WTC11 (cell line): ENCODE results near the gene TAF3. TPM values are rescaled to one million over a fixed set of nuclear protein-coding genes. Genes with fewer than 3 reads are reported as not detected.

Experiments
- ATAC-seq: fragments of 200-7000 bp; cut with Tn5 transposase; 2 replicates; pipeline ENCODE4 v1.10.0; 2021; ENCODE audit warnings: mild to moderate bottlenecking, moderate library complexity
- CTCF ChIA-PET: fragments of 300-600 bp; sonication (Branson Sonifier 250); formaldehyde crosslinking; loops from one replicate; lab custom pipeline; 2021; ENCODE audit warnings: antibody characterized with exemption; lab: Charles Lee
- POLR2A ChIA-PET: fragments of 350-600 bp; sonication (Branson Sonifier 250); formaldehyde crosslinking; loops from one replicate; lab custom pipeline; 2021; ENCODE audit warnings: antibody characterized with exemption; lab: Charles Lee
- DNase-seq: peaks from one replicate; pipeline ENCODE4 v3.0.0; 2021; ENCODE audit warnings: low spot score
- H3K27ac Mint-ChIP-seq: 2 replicates; pipeline ENCODE4 v1.8.0; 2021; ENCODE audit warnings: mixed read lengths
- H3K27me3 Mint-ChIP-seq: 2 replicates; pipeline ENCODE4 v1.8.0; 2021; ENCODE audit warnings: low read depth, mild to moderate bottlenecking, moderate library complexity, mixed read lengths
- H3K36me3 Mint-ChIP-seq: 2 replicates; pipeline ENCODE4 v1.8.0; 2021; ENCODE audit warnings: mixed read lengths
- H3K4me1 Mint-ChIP-seq: 2 replicates; pipeline ENCODE4 v1.8.0; 2022; ENCODE audit warnings: mixed read lengths
- H3K4me3 Mint-ChIP-seq: 2 replicates; pipeline ENCODE4 v1.8.0; 2021; ENCODE audit warnings: mild to moderate bottlenecking, moderate library complexity, mixed read lengths
- H3K9me3 Mint-ChIP-seq: 2 replicates; pipeline ENCODE4 v1.8.0; 2021; ENCODE audit warnings: mixed read lengths
- CREM ChIP-seq: sonication (generic); formaldehyde crosslinking; IDR thresholded peaks from 2 replicates; pipeline ENCODE4 v1.8.1; 2022; ENCODE audit warnings: mild to moderate bottlenecking, missing genetic modification reagents, moderate library complexity
- EMX1 ChIP-seq: fragments of 250-450 bp; sonication (Bioruptor Pico); IDR thresholded peaks from 2 replicates; pipeline ENCODE4 v1.8.0; 2021; ENCODE audit warnings: mild to moderate bottlenecking
- HMGA2 ChIP-seq: fragments of 250-450 bp; sonication (Bioruptor Pico); IDR thresholded peaks from 2 replicates; pipeline ENCODE4 v1.4.0; 2021; ENCODE audit warnings: mild to moderate bottlenecking, moderate library complexity
- IRF2 ChIP-seq: sonication (generic); formaldehyde crosslinking; IDR thresholded peaks from 2 replicates; pipeline ENCODE4 v1.8.0; 2022; ENCODE audit warnings: low read depth, missing genetic modification reagents, borderline replicate concordance
- JAZF1 ChIP-seq: fragments of 250-450 bp; sonication (Bioruptor Pico); IDR thresholded peaks from 2 replicates; pipeline ENCODE4 v1.9.0; 2021; ENCODE audit warnings: moderate library complexity, mild to moderate bottlenecking, inconsistent platforms
- MYBL2 ChIP-seq: sonication (generic); formaldehyde crosslinking; IDR thresholded peaks from 2 replicates; pipeline ENCODE4 v1.8.1; 2023; ENCODE audit warnings: mild to moderate bottlenecking, moderate library complexity, missing genetic modification reagents
- RELA ChIP-seq: sonication (generic); formaldehyde crosslinking; IDR thresholded peaks from 2 replicates; pipeline ENCODE4 v1.8.1; 2022; ENCODE audit warnings: missing genetic modification reagents, mild to moderate bottlenecking, borderline replicate concordance
- SMAD4 ChIP-seq: sonication (generic); formaldehyde crosslinking; IDR thresholded peaks from 2 replicates; pipeline ENCODE4 v1.8.0; 2022; ENCODE audit warnings: mild to moderate bottlenecking, missing genetic modification reagents
- SOX15 ChIP-seq: fragments of 250-450 bp; sonication (Bioruptor Pico); IDR thresholded peaks from 2 replicates; pipeline ENCODE4 v1.9.0; 2021; ENCODE audit warnings: mild to moderate bottlenecking
- TP53 ChIP-seq: sonication (generic); formaldehyde crosslinking; IDR thresholded peaks from 2 replicates; pipeline ENCODE4 v1.8.1; 2023; ENCODE audit warnings: mild to moderate bottlenecking, missing genetic modification reagents
- ZNF317 ChIP-seq: sonication (generic); formaldehyde crosslinking; IDR thresholded peaks from 2 replicates; pipeline ENCODE4 v1.8.1; 2023; ENCODE audit warnings: low read depth, mild to moderate bottlenecking, moderate library complexity, missing genetic modification reagents, borderline replicate concordance
- ZNF396 ChIP-seq: fragments of 250-450 bp; sonication (Bioruptor Pico); IDR thresholded peaks from 2 replicates; pipeline ENCODE4 v1.8.0; 2021; ENCODE audit warnings: mild to moderate bottlenecking, moderate library complexity, borderline replicate concordance
- total RNA-seq: library from RNA; stranded (reverse); gene quantifications from 3 replicates; pipeline ENCODE4 v1.2.3, GENCODE V29; 2021
- TF ChIP-seq, protein P1 (sequence below): sonication (generic); formaldehyde crosslinking; IDR thresholded peaks from 2 replicates; pipeline ENCODE4 v1.8.0; 2023; ENCODE audit warnings: missing genetic modification reagents
- TF ChIP-seq, protein P2 (sequence below): sonication (generic); formaldehyde crosslinking; IDR thresholded peaks from 2 replicates; pipeline ENCODE4 v1.8.0; 2022; ENCODE audit warnings: mild to moderate bottlenecking, missing genetic modification reagents
- TF ChIP-seq, protein P3 (sequence below): sonication (generic); formaldehyde crosslinking; IDR thresholded peaks from 2 replicates; pipeline ENCODE4 v1.8.0; 2022; ENCODE audit warnings: mild to moderate bottlenecking, missing genetic modification reagents
- TF ChIP-seq, protein P4 (sequence below): sonication (generic); formaldehyde crosslinking; conservative IDR thresholded peaks from 2 replicates; pipeline ENCODE4 v1.8.1; 2022; ENCODE audit warnings: mild to moderate bottlenecking, missing genetic modification reagents
- TF ChIP-seq, protein P5 (sequence below): sonication (generic); formaldehyde crosslinking; conservative IDR thresholded peaks from 2 replicates; pipeline ENCODE4 v1.8.1; 2023; ENCODE audit warnings: mild to moderate bottlenecking, low read depth, missing genetic modification reagents, moderate library complexity
- TF ChIP-seq, protein P6 (sequence below): sonication (generic); formaldehyde crosslinking; IDR thresholded peaks from 2 replicates; pipeline ENCODE4 v1.8.0; 2022; ENCODE audit warnings: mild to moderate bottlenecking, missing genetic modification reagents
- TF ChIP-seq, protein P7 (sequence below): sonication (generic); formaldehyde crosslinking; IDR thresholded peaks from 2 replicates; pipeline ENCODE4 v1.8.1; 2023; ENCODE audit warnings: mild to moderate bottlenecking, missing genetic modification reagents
- TF ChIP-seq, protein P8 (sequence below): fragments of 250-450 bp; sonication (Bioruptor Pico); IDR thresholded peaks from 2 replicates; pipeline ENCODE4 v2.1.2; 2022; ENCODE audit warnings: mild to moderate bottlenecking, moderate library complexity

TAF3 gene
- total RNA-seq, 1 experiment from 2014 or later, result 8.9 TPM

DNA sequence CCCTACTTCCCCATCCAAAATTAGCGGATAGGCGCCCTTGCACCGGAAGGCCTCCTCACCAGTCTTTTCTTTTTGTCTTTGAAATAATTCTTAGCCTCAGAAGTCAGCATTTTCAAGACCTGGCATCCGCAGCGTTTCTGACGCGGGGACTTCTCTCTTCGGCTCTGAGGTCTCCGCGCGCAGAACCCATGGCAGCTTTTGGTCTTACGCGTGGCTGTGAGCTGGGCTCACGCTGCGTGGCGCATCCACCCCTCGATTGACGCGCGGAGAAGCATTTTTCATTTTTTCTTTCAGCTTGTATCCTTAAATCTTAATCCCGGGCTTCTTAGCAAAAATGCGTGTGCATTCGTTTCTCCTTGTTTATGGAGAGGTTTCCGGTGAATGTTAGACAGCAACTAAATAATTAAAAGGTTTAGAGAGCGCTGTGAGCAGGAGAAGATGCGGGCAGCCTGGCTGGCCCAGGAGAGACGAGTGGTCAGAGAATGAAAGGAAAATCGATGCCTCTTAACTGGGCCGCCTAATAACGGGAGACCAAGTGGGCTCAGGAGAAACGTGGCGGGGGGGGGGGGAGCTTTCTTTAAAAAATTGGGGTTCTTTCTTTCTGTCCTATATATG is 234.1 kb downstream of the TAF3 start:
- Mint-ChIP-seq H3K9me3 (no peaks in the 10 kb centered on the region), H3K4me3 (peak overlapping the region; percentile 72), H3K27me3 (peaks cover 95% of the 10 kb centered on the region), H3K27ac (no peak overlapping the region), H3K4me1 (peaks cover 51% of the 10 kb centered on the region), H3K36me3 (no peaks in the 10 kb centered on the region)
- CTCF ChIA-PET, result interaction anchor here (0.9 kb wide), 1 partner anchor 296 kb away, joined by 3 read pairs; no protein-coding TSS in a partner anchor
- no peak for ATAC-seq
- DNase-seq, result no peak
- POLR2A ChIA-PET, result interaction anchor here (0.6 kb wide), 2 partner anchors 382 to 1186 kb away, joined by 3 read pairs; no protein-coding TSS in a partner anchor
- no peak for TF ChIP-seq IRF2 (CRISPR knock-in tag)
- TF ChIP-seq, protein P1, sequence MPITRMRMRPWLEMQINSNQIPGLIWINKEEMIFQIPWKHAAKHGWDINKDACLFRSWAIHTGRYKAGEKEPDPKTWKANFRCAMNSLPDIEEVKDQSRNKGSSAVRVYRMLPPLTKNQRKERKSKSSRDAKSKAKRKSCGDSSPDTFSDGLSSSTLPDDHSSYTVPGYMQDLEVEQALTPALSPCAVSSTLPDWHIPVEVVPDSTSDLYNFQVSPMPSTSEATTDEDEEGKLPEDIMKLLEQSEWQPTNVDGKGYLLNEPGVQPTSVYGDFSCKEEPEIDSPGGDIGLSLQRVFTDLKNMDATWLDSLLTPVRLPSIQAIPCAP (CRISPR knock-in tag), result no peak
- TF ChIP-seq CREM (CRISPR knock-in tag), result no peak
- TF ChIP-seq MYBL2, result no peak
- no peak for TF ChIP-seq EMX1 (CRISPR knock-in tag)
- TF ChIP-seq JAZF1, result no peak
- TF ChIP-seq, protein P2, sequence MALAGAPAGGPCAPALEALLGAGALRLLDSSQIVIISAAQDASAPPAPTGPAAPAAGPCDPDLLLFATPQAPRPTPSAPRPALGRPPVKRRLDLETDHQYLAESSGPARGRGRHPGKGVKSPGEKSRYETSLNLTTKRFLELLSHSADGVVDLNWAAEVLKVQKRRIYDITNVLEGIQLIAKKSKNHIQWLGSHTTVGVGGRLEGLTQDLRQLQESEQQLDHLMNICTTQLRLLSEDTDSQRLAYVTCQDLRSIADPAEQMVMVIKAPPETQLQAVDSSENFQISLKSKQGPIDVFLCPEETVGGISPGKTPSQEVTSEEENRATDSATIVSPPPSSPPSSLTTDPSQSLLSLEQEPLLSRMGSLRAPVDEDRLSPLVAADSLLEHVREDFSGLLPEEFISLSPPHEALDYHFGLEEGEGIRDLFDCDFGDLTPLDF (CRISPR knock-in tag), result no peak
- no peak for TF ChIP-seq ZNF396 (CRISPR knock-in tag)
- TF ChIP-seq SOX15 (CRISPR knock-in tag), result no peak
- TF ChIP-seq, protein P3, sequence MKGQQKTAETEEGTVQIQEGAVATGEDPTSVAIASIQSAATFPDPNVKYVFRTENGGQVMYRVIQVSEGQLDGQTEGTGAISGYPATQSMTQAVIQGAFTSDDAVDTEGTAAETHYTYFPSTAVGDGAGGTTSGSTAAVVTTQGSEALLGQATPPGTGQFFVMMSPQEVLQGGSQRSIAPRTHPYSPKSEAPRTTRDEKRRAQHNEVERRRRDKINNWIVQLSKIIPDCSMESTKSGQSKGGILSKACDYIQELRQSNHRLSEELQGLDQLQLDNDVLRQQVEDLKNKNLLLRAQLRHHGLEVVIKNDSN, result no peak
- no peak for TF ChIP-seq RELA (CRISPR knock-in tag)
- TF ChIP-seq SMAD4, result no peak
- TF ChIP-seq, protein P4, sequence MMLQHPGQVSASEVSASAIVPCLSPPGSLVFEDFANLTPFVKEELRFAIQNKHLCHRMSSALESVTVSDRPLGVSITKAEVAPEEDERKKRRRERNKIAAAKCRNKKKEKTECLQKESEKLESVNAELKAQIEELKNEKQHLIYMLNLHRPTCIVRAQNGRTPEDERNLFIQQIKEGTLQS, result no peak
- TF ChIP-seq, protein P5, sequence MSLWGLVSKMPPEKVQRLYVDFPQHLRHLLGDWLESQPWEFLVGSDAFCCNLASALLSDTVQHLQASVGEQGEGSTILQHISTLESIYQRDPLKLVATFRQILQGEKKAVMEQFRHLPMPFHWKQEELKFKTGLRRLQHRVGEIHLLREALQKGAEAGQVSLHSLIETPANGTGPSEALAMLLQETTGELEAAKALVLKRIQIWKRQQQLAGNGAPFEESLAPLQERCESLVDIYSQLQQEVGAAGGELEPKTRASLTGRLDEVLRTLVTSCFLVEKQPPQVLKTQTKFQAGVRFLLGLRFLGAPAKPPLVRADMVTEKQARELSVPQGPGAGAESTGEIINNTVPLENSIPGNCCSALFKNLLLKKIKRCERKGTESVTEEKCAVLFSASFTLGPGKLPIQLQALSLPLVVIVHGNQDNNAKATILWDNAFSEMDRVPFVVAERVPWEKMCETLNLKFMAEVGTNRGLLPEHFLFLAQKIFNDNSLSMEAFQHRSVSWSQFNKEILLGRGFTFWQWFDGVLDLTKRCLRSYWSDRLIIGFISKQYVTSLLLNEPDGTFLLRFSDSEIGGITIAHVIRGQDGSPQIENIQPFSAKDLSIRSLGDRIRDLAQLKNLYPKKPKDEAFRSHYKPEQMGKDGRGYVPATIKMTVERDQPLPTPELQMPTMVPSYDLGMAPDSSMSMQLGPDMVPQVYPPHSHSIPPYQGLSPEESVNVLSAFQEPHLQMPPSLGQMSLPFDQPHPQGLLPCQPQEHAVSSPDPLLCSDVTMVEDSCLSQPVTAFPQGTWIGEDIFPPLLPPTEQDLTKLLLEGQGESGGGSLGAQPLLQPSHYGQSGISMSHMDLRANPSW, result no peak
- TF ChIP-seq, protein P6, sequence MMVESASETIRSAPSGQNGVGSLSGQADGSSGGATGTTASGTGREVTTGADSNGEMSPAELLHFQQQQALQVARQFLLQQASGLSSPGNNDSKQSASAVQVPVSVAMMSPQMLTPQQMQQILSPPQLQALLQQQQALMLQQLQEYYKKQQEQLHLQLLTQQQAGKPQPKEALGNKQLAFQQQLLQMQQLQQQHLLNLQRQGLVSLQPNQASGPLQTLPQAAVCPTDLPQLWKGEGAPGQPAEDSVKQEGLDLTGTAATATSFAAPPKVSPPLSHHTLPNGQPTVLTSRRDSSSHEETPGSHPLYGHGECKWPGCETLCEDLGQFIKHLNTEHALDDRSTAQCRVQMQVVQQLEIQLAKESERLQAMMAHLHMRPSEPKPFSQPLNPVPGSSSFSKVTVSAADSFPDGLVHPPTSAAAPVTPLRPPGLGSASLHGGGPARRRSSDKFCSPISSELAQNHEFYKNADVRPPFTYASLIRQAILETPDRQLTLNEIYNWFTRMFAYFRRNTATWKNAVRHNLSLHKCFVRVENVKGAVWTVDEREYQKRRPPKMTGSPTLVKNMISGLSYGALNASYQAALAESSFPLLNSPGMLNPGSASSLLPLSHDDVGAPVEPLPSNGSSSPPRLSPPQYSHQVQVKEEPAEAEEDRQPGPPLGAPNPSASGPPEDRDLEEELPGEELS, result no peak
- no peak for TF ChIP-seq ZNF317
- TF ChIP-seq, protein P7, sequence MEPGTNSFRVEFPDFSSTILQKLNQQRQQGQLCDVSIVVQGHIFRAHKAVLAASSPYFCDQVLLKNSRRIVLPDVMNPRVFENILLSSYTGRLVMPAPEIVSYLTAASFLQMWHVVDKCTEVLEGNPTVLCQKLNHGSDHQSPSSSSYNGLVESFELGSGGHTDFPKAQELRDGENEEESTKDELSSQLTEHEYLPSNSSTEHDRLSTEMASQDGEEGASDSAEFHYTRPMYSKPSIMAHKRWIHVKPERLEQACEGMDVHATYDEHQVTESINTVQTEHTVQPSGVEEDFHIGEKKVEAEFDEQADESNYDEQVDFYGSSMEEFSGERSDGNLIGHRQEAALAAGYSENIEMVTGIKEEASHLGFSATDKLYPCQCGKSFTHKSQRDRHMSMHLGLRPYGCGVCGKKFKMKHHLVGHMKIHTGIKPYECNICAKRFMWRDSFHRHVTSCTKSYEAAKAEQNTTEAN (CRISPR knock-in tag), result no peak
- TF ChIP-seq HMGA2 (CRISPR knock-in tag), result no peak
- TF ChIP-seq, protein P8, sequence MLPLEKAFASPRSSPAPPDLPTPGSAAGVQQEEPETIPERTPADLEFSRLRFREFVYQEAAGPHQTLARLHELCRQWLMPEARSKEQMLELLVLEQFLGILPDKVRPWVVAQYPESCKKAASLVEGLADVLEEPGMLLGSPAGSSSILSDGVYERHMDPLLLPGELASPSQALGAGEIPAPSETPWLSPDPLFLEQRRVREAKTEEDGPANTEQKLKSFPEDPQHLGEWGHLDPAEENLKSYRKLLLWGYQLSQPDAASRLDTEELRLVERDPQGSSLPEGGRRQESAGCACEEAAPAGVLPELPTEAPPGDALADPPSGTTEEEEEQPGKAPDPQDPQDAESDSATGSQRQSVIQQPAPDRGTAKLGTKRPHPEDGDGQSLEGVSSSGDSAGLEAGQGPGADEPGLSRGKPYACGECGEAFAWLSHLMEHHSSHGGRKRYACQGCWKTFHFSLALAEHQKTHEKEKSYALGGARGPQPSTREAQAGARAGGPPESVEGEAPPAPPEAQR (CRISPR knock-in tag), result no peak
- no peak for TF ChIP-seq TP53
- TF ChIP-seq, all 79 proteins: peak for 0
